ENCODE results near the gene NANP.

The NANP gene

DNA sequence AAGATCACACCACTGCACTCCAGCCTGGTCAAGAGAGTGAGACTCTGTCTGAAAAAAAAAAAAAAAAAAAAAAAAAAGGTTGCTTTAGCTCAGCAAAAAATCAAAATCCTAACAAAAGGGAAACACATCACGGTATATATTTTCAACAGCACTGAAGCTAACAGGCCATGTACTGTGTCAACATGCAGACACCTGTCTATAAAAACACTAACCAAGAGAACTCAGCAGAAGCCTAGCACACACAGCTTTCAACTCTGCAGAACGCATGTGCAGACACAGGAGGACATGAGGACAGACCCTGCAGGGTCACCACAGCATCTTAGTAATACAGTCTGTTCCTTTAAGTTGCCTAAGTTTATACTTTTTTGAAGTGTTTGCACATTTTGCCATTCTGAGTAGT, 52.0 kb downstream of the NANP start:
- DNase-seq (ENCODE audit: low read depth in 4 of 4, low spot score in 1 of 4), result no peak

DNA sequence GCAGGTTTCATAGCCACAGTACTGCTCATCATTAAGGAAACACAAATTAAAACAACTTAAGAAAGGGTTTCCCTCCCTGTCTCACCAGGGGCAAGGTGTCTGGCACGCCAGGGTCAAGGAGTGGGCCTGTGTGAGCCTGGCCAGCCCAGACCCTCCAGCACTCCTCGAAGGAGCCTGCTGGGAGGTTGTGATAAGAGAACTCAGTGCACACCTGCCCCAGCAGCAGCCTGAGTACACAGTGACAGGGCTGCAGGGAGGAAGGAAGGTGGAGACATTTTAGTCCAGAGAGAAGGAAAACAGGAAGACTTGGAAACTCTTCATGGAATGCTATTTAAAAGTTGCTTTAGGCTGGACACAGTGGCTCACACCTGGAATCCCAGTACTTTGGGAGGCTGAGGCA, 52.6 kb downstream of the NANP start:
- DNase-seq (ENCODE audit: low read depth in 4 of 4, low spot score in 1 of 4), result no peak

DNA sequence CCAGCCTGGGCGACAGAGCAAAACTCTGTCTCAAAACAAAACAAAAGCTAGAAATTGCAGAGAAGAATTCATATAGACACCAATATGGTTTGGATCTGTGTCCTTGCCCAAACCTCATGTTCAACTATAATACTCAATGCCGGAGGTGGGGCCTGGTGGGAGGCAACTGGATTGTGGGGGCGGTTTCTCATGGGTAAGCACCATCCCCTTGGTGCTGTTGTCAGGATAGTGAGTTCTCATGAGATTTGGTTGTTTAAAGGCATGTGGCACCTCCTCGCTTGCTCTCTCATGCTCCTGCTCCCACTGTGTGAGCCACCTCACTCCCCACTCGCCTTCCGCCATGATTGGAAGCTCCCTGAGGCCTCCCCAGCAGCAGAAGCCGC, 53.7 kb downstream of the NANP start:
- no peak for DNase-seq (ENCODE audit: low read depth in 4 of 4, low spot score in 1 of 4)

DNA sequence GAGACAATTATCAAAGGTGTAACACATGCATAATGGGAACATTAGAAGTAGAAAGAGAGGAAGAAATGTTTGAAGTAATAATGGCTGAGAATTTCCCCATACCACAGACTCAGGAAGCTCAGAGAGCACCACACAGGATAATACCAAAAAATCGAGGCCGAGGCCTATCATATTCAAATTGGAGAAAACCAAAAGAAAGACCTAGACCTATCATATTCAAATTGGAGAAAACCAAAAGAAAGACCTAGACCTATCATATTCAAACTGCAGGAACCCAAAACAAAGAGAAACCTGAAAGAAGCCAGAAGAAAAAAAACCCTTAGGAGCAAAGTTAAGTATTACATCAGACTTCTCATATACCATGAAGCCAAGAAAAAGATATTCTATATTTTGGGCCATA, 56.5 kb downstream of the NANP start:
- no peak for DNase-seq (ENCODE audit: low read depth in 4 of 4, low spot score in 1 of 4)

DNA sequence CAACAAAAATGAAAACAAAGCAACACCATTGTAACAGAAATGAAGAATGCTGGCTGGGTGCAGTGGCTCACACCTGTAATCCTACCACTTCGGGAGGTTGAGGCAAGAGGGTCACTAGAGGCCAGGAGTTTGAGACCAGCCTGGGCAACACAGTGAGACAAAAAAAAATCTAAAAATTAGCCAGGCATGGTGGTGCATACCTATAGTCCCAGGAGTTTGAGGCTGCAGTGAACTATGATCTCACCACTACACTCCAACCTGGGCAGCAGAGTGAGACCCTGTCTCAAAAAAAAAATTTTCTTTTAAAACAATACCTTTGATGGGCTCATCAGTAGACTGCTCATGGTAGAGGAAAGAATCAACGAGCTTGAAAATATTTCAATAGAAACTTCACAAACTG, 57.0 kb downstream of the NANP start:
- no peak for DNase-seq (ENCODE audit: low read depth in 4 of 4, low spot score in 1 of 4)

DNA sequence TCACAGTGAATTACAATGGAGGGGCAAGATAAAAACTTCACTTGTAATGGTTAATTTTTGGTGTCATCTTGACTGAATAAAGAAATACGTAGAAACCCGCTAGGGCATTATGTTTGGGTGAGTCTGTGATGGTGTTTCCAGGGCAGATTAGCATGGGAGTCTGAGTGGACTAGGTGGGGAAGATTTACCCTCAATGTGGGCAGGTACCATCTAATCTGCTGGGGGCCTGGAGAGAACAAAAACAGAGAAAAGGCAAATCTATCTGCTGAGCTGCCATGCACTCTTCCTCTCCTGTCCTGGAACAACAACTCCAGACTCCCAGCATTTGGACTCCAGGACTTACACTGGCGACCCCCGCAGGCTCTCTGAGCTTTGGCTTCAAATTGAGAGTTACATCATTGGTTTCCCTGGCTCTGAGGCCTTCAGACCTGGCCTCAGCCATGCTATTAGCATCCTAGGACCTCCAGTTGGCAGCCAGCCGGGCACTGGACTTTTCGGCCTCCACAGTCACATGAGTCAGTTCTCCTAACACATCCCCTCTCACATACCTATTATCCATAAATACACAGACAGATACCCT, 58.1 kb downstream of the NANP start:
- no peak for DNase-seq (ENCODE audit: low read depth in 4 of 4, low spot score in 1 of 4)

DNA sequence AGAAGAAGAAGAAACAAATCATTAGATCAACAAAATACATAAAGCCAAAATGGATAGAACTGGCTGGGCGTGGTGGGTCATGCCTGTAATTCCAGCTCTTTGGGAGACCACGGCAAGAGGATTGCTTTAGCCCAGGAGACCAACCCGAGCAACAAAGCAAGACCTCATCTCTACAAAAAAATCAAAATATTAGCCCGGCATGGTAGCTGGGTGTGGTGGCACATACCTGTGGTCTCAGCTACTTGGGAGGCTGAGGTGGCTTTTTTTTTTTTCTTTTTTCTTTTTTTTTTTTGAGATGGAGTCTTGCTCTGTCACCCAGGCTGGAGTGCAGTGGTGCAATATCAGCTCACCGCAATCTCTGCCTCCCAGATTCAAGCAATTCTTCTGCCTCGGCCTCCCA, 59.9 kb downstream of the NANP start:
- no peak for DNase-seq (ENCODE audit: low read depth in 4 of 4, low spot score in 1 of 4)

DNA sequence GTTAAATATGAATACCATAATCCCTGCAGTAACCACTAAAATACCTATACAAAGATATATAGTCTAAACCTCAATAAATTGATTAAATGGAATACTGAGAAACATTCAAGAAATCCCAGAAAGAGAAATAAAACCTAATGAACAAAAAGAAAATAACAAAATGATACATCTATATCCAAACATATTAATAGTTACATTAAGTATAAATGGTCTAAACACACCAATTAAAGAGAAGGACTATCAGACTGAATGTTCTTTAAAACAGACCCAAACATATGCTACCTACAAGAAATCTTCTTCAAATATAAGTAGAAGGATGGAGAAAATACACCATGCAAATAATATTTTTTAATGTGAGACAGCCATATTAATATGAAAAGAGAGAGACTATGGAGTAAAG, 60.5 kb downstream of the NANP start:
- no peak for DNase-seq (ENCODE audit: low read depth in 4 of 4, low spot score in 1 of 4)

All from stimulated activated CD4-positive, alpha-beta T cell treated with anti-CD3 and anti-CD28 coated beads, Interleukin-1b, Interleukin-23, amount 100 ng/mL, for 24 hours (primary cell).